Right lung (tissue), 5 donors: ENCODE measurements around the gene IQGAP2. TPM values are rescaled to one million over a fixed set of nuclear protein-coding genes. Genes with fewer than 3 reads are reported as not detected.
"Not testable (repeated sequence)": the region's sequence is repeated elsewhere in the genome, so short reads cannot be mapped to it uniquely, and the experiment has no call there.

Experiments
- DNase-seq, 2 donors: peaks; one replicate each; pipeline ENCODE4 v3.0.0-alpha.2; 2013
- polyA plus RNA-seq, 5 donors: library from polyadenylated mRNA; unstranded; fragments of 120-200 nt; gene quantifications; one replicate each; pipeline versions ENCODE4 v1.2.1 to v1.2.3, GENCODE V29; 2013; ENCODE audit warnings: inconsistent platforms in 1 of 5, low replicate concordance in 1 of 5; ENCODE audit not compliant: insufficient read length in 5 of 5, insufficient read depth in 1 of 5

The IQGAP2 gene
- polyA plus RNA-seq, 5 donors = 13.7 to 18.7 (median 15.4) TPM

- no peak for DNase-seq
These were observed 239.4 kb downstream of the IQGAP2 start for GRCh38 chr5:76642390-76643040.

DNA sequence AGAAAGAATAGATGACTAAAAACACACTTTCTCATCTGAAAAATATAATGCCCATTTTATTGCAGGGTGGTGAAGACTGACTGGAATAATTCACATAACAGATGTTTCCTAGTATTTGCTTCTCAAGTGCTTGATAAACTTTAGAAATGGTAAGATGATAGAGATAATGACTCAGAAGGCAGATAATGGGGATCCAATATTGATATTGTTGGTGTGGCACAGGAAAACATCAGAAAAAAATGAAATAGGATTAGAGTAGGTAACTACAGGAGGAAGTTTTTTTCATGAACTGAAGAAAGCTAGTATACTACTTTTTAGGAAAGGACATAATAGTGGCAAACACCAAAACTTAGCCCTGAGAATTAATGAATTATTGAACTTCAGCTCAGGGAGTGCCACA lies 240.3 kb downstream of the IQGAP2 start:
- DNase-seq = no peak

GRCh38 chr5:76649140-76649539 lies 246.1 kb downstream of the IQGAP2 start:
- DNase-seq = no peak

GRCh38 chr5:76652809-76653414 lies 249.8 kb downstream of the IQGAP2 start:
- DNase-seq = no peak

DNA sequence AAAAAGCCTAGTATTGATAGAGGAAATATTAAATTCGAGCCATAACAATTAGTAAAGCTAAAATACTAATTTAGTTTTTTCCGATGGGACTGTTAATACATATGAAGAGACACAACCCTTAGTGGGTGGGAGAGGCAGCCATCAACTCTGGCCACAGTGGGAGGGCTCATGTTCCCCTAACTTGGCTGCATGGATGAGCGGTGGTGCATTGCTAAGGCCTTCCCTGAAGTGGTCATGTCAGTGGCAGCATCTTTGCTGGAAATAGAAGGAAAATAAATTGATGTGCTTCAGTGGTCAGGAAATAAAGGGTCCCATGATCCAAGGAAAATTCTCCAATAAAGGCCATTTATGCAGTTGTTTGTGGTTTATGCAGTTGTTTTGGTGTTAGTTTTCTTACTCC lies 254.0 kb downstream of the IQGAP2 start:
- no peak for DNase-seq

GRCh38 chr5:76657683-76658311 lies 254.7 kb downstream of the IQGAP2 start:
- no peak for DNase-seq

DNA sequence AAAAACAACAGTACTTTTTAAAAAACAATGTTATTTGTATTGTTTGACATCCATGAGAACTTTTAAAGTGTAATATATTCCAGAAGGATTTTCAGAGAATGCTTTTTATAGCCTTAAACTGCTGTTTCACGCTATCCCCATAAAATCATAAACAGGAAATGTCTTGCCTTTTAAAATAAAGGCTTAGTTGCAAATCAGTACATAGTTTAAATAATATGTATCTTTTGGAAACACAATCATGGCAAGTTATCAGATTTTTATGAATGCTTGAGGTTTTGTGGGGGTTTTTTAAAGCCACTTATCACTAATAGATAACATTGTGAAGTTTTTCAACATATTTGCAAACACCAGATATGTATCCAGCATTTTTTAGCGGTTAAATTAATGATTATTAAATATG lies 257.3 kb downstream of the IQGAP2 start:
- DNase-seq = no peak

DNA sequence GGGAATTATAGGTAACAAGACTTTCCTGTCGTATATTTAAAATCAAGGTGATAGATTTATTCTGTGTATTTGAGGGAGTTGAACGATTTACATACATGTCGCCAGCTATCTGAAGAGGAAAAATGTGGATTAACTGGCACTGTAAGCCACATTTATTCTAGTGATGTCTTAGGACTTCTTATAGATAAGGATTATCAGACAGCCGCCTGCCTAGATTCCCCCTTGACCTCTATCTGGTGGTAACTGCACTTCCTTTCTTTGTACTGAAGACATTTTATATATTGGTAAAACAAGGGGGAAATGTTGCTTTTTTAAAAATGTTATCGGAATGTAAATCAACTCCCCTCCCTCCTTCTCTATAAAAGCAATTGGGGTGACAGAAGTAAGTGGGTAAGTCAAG lies 259.4 kb downstream of the IQGAP2 start:
- no peak for DNase-seq

DNA sequence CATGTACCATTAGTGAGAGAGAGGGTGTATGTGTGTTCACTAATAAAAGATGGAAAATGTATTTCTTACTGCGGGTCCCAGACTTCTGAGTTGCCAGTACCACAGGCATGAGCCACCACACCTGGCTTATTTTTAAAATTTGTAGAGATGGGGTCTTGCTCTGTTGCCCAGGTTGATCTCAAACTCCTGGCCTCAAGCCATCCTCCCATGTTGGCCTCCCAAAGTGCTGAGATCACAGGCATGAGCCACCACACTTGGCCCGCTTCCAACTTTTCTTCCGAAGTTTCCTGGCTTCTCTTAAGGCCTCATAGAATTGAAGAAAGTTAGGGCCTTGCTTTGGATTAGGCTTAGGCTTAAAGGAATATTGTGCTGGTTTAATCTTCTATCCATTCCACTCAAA lies 260.5 kb downstream of the IQGAP2 start:
- DNase-seq = no peak

- DNase-seq = no peak
These were observed 261.0 kb downstream of the IQGAP2 start for GRCh38 chr5:76664079-76664478.

GRCh38 chr5:76667495-76667894 lies 264.4 kb downstream of the IQGAP2 start:
- DNase-seq = no peak

DNA sequence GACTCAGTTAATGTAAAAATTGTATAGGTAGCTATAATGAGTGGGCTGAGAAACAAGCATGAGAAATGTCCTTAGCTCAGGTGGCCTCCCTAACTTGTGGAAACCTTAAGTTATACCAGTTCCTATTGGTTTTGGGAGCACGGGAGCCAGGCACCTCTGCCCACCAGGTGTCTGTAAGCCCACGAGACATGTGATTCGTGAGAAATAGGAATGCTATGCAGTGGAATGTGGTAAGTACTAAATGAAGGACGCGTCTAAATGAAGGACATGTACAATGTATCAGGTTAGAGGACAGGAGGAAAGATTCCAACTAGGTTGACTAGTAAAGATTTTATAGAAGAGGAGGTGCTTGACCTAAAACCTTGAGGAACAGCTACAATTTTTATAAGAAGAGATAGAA lies 266.2 kb downstream of the IQGAP2 start:
- no peak for DNase-seq

- DNase-seq = no peak
These were observed 267.4 kb downstream of the IQGAP2 start for GRCh38 chr5:76670508-76670907.

DNA sequence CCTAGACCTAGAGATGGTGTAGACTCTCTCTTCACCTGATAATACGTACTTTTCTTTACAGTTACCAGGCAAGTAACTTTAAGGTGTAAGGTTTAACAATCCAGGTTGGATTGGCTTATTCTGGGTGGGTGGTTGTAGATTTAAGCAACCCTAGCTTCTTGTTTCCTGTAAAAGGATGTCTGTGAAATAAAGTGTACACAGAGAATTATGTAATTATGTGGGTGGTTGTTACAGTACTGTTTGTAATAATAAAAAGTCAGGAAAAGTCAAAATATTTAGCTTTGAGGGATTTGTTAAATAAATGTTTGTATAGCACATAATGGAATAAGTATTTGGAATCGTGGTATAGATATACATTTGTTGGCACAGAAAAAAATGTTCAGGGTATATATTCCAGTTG lies 269.2 kb downstream of the IQGAP2 start:
- DNase-seq = no peak

GRCh38 chr5:76673125-76673524 lies 270.0 kb downstream of the IQGAP2 start:
- no peak for DNase-seq

- no peak for DNase-seq
These were observed 271.4 kb downstream of the IQGAP2 start for GRCh38 chr5:76674330-76675066.

- DNase-seq = no peak
These were observed 272.3 kb downstream of the IQGAP2 start for GRCh38 chr5:76675364-76675763.

GRCh38 chr5:76677849-76678472 lies 274.9 kb downstream of the IQGAP2 start:
- no peak for DNase-seq

GRCh38 chr5:76679231-76679630 lies 276.1 kb downstream of the IQGAP2 start:
- DNase-seq = no peak

DNA sequence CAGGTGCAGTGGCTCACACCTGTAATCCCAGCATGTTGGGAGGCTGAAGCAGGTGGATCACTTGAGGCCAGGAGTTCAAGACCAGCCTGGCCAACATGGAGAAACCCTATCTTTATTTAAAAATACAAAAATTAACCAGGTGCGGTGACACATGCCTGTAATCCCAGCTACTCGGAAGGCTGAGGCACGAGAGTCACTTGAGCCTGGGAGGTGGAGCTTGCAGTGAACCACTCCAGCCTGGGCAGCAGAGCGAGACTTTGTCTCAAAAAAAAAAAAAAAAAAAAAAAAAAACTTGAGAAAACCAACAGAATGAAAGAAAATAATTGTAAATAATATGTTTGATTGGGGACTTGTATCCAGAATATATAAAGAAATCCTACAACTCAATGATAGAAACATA lies 277.7 kb downstream of the IQGAP2 start:
- not testable (repeated sequence) for DNase-seq

- no peak for DNase-seq
These were observed 278.2 kb downstream of the IQGAP2 start for GRCh38 chr5:76681287-76681686.

DNA sequence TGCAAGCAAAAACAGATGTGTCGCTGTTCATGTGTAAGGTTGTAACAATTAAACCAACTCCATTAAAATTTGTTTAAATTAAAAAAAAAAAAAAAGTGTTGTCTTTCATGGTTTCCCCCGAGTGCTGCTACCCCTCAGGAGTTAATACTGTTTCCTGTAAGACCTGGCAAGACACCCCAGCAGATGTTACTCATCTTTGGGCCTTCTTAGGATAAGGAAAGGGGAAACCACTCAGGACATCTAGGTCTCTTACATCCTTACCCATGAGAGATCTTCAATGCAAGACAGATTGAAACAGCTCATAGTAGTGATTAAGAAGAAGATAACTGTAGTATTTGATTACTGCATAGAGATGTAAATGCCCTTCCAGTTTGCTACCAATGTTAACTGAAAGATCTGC lies 279.3 kb downstream of the IQGAP2 start:
- DNase-seq = no peak
